ENCODE results near the gene FLOT2. TPM values are rescaled to one million over a fixed set of nuclear protein-coding genes. Genes with fewer than 3 reads are reported as not detected.

FLOT2 gene
- total and polyA plus RNA-seq, 2 donors (not counting 3 experiments of a cell fraction or from before 2014, with no cell fraction given): 169 to 180 TPM

DNA sequence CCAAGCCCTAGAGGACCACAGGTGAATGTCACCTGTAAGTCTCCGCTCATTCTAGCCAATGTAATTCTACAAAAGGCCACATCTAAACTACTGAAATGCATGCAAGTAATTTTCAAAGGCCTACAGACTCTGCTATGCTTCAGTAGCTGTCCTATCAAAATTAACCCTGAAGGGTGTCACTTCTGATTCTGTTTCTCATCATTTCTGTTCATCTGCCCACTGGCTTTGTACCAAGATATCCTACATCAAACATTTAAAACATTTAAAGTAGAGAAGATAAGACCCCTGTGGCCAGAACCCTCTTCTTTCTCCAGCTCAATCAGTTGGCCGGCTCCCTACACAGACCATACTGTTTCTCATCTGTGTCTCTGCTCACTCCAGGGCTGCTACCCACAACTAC lies 32.3 kb upstream of the FLOT2 start:
- no peaks in the 10 kb centered on the region for H3K9me3 ChIP-seq (replicated peaks; ENCODE audit: control insufficient read depth, insufficient read depth, low read length)
- DNase-seq (ENCODE audit: low read depth, low spot score) (no peak), FAIRE-seq (no peak)
- POLR2A ChIA-PET: interaction anchor here (0.7 kb wide), 1 partner anchor 17 kb away, joined by 3 read pairs; no protein-coding TSS in a partner anchor
- dilution Hi-C loops (cut with MboI; ENCODE audit: extremely low pct_ligation_motif_present, low sequenced_read_pairs) (no loop called here), intact Hi-C loops (cut with micrococcal nuclease) (no loop called here)
- no peak overlapping the region for H3K9ac ChIP-seq (replicated peaks; ENCODE audit: extremely low read depth, insufficient read depth, low read length)
- H3K27ac ChIP-seq (ENCODE audit: insufficient read depth, low read depth, low read length): no peak overlapping the region
- H3K4me2 ChIP-seq (ENCODE audit: insufficient read depth, low read length): no peak overlapping the region
- H2AFZ ChIP-seq (ENCODE audit: low read depth, low read length): no peak overlapping the region
- H3K27me3 ChIP-seq (ENCODE audit: control insufficient read depth in 2 of 2, insufficient read depth in 2 of 2, low read length in 2 of 2): no peaks in the 10 kb centered on the region
- peaks cover 4% of the 10 kb centered on the region for H4K20me1 ChIP-seq (replicated peaks; ENCODE audit: control insufficient read depth, extremely low read depth, insufficient read depth, low read length)
- no TSS peak for BruUV-seq (replicated peaks)
- no peaks in the 10 kb centered on the region for H3K9me1 ChIP-seq (replicated peaks; ENCODE audit: control insufficient read depth, extremely low read depth, insufficient read depth, low read length)
- no peak for TF ChIP-seq JUN (IDR thresholded peaks at IDR 0.05; ENCODE audit: borderline replicate concordance, insufficient read depth, insufficient read length, low read depth)
- no peak for TF ChIP-seq EZH2 (IDR thresholded peaks at IDR 0.05; ENCODE audit: borderline replicate concordance, low read depth, low read length, severe bottlenecking)
- TF ChIP-seq, protein P1, sequence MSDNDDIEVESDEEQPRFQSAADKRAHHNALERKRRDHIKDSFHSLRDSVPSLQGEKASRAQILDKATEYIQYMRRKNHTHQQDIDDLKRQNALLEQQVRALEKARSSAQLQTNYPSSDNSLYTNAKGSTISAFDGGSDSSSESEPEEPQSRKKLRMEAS (IDR thresholded peaks at IDR 0.05; ENCODE audit: insufficient read depth, insufficient read length): no peak
- no peak overlapping the region for H3K4me3 ChIP-seq (replicated peaks in 1 of 3; ENCODE audit: insufficient read depth in 1 of 3, low read depth in 1 of 3, low read length in 3 of 3)
- H3K4me1 ChIP-seq (ENCODE audit: control insufficient read depth, extremely low read depth, insufficient read depth, low read length): peaks cover 22% of the 10 kb centered on the region
- peaks cover 50% of the 10 kb centered on the region for H3K79me2 ChIP-seq (ENCODE audit: control insufficient read depth, insufficient read depth, low read length)
- CTCF ChIA-PET: interaction anchor here (0.6 to 5.3 kb wide), 10 partner anchors 10 to 182 kb away, joined by 3 to 28 read pairs (median 4); no protein-coding TSS in a partner anchor
- H3K36me3 ChIP-seq (ENCODE audit: control insufficient read depth in 2 of 2, extremely low read depth in 1 of 2, insufficient read depth in 2 of 2, low read length in 2 of 2): no peaks in the 10 kb centered on the region

DNA sequence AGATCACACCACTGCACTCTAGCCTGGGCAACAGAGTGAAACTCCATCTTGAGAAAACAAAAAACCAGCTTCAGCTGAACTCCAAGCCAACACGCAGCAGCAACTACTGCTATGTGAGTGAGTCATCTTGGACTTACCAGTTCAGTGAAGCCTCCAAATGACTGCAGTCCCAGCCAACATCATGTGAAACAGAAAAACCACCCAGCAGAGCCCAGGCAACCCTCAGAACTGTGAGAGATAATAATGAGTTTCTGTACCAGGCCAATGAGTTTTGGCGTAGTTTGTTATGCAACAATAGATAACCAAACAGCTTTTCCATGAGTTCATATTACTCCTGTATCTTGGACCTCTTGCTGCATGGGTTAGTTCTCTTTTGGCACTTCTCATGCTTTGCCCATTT lies 30.5 kb upstream of the FLOT2 start:
- H3K4me1 ChIP-seq (ENCODE audit: control insufficient read depth, extremely low read depth, insufficient read depth, low read length): peaks cover 22% of the 10 kb centered on the region
- BruUV-seq (replicated peaks): no TSS peak
- CTCF ChIA-PET: interaction anchor here (1.1 to 5.3 kb wide), 3 partner anchors 12 to 196 kb away, joined by 3 to 28 read pairs (median 16); no protein-coding TSS in a partner anchor
- no peak overlapping the region for H3K4me3 ChIP-seq (replicated peaks in 1 of 3; ENCODE audit: insufficient read depth in 1 of 3, low read depth in 1 of 3, low read length in 3 of 3)
- POLR2A ChIA-PET: no interaction called here
- DNase-seq (ENCODE audit: low read depth, low spot score) (no peak), FAIRE-seq (no peak)
- no peaks in the 10 kb centered on the region for H3K9me3 ChIP-seq (replicated peaks; ENCODE audit: control insufficient read depth, insufficient read depth, low read length)
- TF ChIP-seq GATA2 (IDR thresholded peaks at IDR 0.05; ENCODE audit: insufficient read depth, insufficient read length, low read depth, low read length) (no peak), FOS (IDR thresholded peaks at IDR 0.05; ENCODE audit: borderline replicate concordance, insufficient read depth, low read length) (peak; percentile 43)
- dilution Hi-C loops (cut with MboI; ENCODE audit: extremely low pct_ligation_motif_present, low sequenced_read_pairs): no loop called here
- H3K27me3 ChIP-seq (ENCODE audit: control insufficient read depth in 2 of 2, insufficient read depth in 2 of 2, low read length in 2 of 2): no peaks in the 10 kb centered on the region
- no peaks in the 10 kb centered on the region for H3K9me1 ChIP-seq (replicated peaks; ENCODE audit: control insufficient read depth, extremely low read depth, insufficient read depth, low read length)
- H3K9ac ChIP-seq (replicated peaks; ENCODE audit: extremely low read depth, insufficient read depth, low read length): no peak overlapping the region
- H3K36me3 ChIP-seq (ENCODE audit: control insufficient read depth in 2 of 2, extremely low read depth in 1 of 2, insufficient read depth in 2 of 2, low read length in 2 of 2): peaks cover 0 to 7% of the 10 kb centered on the region in 2 experiments
- H3K27ac ChIP-seq (ENCODE audit: insufficient read depth, low read depth, low read length): no peak overlapping the region
- H4K20me1 ChIP-seq (replicated peaks; ENCODE audit: control insufficient read depth, extremely low read depth, insufficient read depth, low read length): peaks cover 2% of the 10 kb centered on the region
- no peak overlapping the region for H3K4me2 ChIP-seq (ENCODE audit: insufficient read depth, low read length)
- H3K79me2 ChIP-seq (ENCODE audit: control insufficient read depth, insufficient read depth, low read length): peaks cover 42% of the 10 kb centered on the region
- intact Hi-C loops (cut with micrococcal nuclease): no loop called here
- H2AFZ ChIP-seq (ENCODE audit: low read depth, low read length): no peak overlapping the region

Data from endothelial cell of umbilical vein (primary cell).